ENCODE results near the gene AUH. TPM values are rescaled to one million over a fixed set of nuclear protein-coding genes. Genes with fewer than 3 reads are reported as not detected.

Gene AUH
- total RNA-seq, 2 donors from 2014 or later = 30.4 to 36.0 TPM

- intact Hi-C loops (cut with DNase I, micrococcal nuclease) = no loop called here
- ATAC-seq (no peak), DNase-seq (no peak)
These were observed 87.7 kb downstream of the AUH start for GRCh38 chr9:91273853-91274552.

GRCh38 chr9:91271156-91271555 lies 90.6 kb downstream of the AUH start:
- intact Hi-C loops (cut with DNase I, micrococcal nuclease) = no loop called here
- no peak for DNase-seq
- no peak for ATAC-seq

- intact Hi-C loops (cut with DNase I, micrococcal nuclease) = no loop called here
- DNase-seq (no peak), ATAC-seq (no peak)
These were observed 91.7 kb downstream of the AUH start for GRCh38 chr9:91269907-91270491.

GRCh38 chr9:91266448-91266847 lies 95.3 kb downstream of the AUH start:
- intact Hi-C loops (cut with DNase I, micrococcal nuclease) = no loop called here
- no peak for DNase-seq
- peak; percentile 59 for ATAC-seq

GRCh38 chr9:91265514-91265913 lies 96.2 kb downstream of the AUH start:
- ATAC-seq (no peak), DNase-seq (no peak)
- intact Hi-C loops (cut with DNase I, micrococcal nuclease) = no loop called here

GRCh38 chr9:91261417-91261816 lies 100.3 kb downstream of the AUH start:
- no peak for ATAC-seq

GRCh38 chr9:91259162-91259561 lies 102.6 kb downstream of the AUH start:
- no peak for DNase-seq
- intact Hi-C loops (cut with DNase I, micrococcal nuclease) = no loop called here
- ATAC-seq = no peak

More at GRCh38 chr9:91261417-91261816, 100.3 kb downstream of the AUH start:
- intact Hi-C loops (cut with DNase I, micrococcal nuclease) = no loop called here
- no peak for DNase-seq

- DNase-seq (no peak), ATAC-seq (no peak)
- intact Hi-C loops (cut with DNase I, micrococcal nuclease) = no loop called here
These were observed 103.3 kb downstream of the AUH start for GRCh38 chr9:91258451-91258850.

- no peak for DNase-seq
- intact Hi-C loops (cut with DNase I, micrococcal nuclease) = no loop called here
- ATAC-seq = no peak
These were observed 105.5 kb downstream of the AUH start for GRCh38 chr9:91256235-91256634.

GRCh38 chr9:91255327-91255726 lies 106.4 kb downstream of the AUH start:
- no peak for DNase-seq
- no peak for ATAC-seq
- intact Hi-C loops (cut with DNase I, micrococcal nuclease) = no loop called here

- intact Hi-C loops (cut with DNase I, micrococcal nuclease) = no loop called here
- ATAC-seq = no peak
- no peak for DNase-seq
These were observed 108.2 kb downstream of the AUH start for GRCh38 chr9:91253488-91253887.

- intact Hi-C loops (cut with DNase I, micrococcal nuclease) = no loop called here
- DNase-seq = no peak
- no peak for ATAC-seq
These were observed 113.0 kb downstream of the AUH start for GRCh38 chr9:91248707-91249106.

GRCh38 chr9:91247278-91247677 lies 114.4 kb downstream of the AUH start:
- intact Hi-C loops (cut with DNase I, micrococcal nuclease) = no loop called here
- no peak for DNase-seq
- no peak for ATAC-seq

- DNase-seq (no peak), ATAC-seq (no peak)
- intact Hi-C loops (cut with DNase I, micrococcal nuclease) = no loop called here
These were observed 114.9 kb downstream of the AUH start for GRCh38 chr9:91246846-91247245.

- DNase-seq (no peak), ATAC-seq (peak; percentile 73)
- intact Hi-C loops (cut with DNase I, micrococcal nuclease) = no loop called here
These were observed 116.0 kb downstream of the AUH start for GRCh38 chr9:91245431-91246313.

- intact Hi-C loops (cut with DNase I, micrococcal nuclease) = no loop called here
- ATAC-seq (no peak), DNase-seq (no peak)
These were observed 118.7 kb downstream of the AUH start for GRCh38 chr9:91243029-91243428.

- no peak for ATAC-seq
- intact Hi-C loops (cut with DNase I, micrococcal nuclease) = no loop called here
- no peak for DNase-seq
These were observed 119.8 kb downstream of the AUH start for GRCh38 chr9:91241909-91242308.

GRCh38 chr9:91240596-91241165 lies 121.0 kb downstream of the AUH start:
- ATAC-seq = no peak
- DNase-seq = no peak
- intact Hi-C loops (cut with DNase I, micrococcal nuclease) = no loop called here

GRCh38 chr9:91239367-91240111 lies 122.2 kb downstream of the AUH start:
- ATAC-seq = no peak
- intact Hi-C loops (cut with DNase I, micrococcal nuclease) = no loop called here
- no peak for DNase-seq
